A673 (cell line): ENCODE results near the gene COPS6. TPM values are rescaled to one million over a fixed set of nuclear protein-coding genes. Genes with fewer than 3 reads are reported as not detected.

Source experiments
- BruUV-seq: library from RNA; stranded (reverse); fragments of 400-500 nt; replicated peaks from 2 replicates; lab custom pipeline; 2021; lab: Mats Ljungman, UMichigan
- CTCF ChIA-PET: fragments of 300-600 bp; sonication (Branson Sonifier 250); formaldehyde crosslinking; loops from one replicate; lab custom pipeline; 2022; ENCODE audit warnings: antibody characterized with exemption; lab: Charles Lee
- POLR2A ChIA-PET: fragments of 300-600 bp; sonication (Branson Sonifier 250); formaldehyde crosslinking; loops from one replicate; lab custom pipeline; 2022; ENCODE audit warnings: antibody characterized with exemption; ENCODE audit not compliant: low non-redundant PET; lab: Charles Lee
- DNase-seq: peaks from one replicate; pipeline ENCODE4 v3.0.0-alpha.2; 2015; ENCODE audit warnings: low spot score
- H3K27ac ChIP-seq: fragments of 200-600 bp; sonication (generic); 2 replicates; pipeline ENCODE4 v1.5.1; 2016; ENCODE audit warnings: mixed run types, low read depth, mild to moderate bottlenecking, mixed read lengths, antibody characterized with exemption, low read length; ENCODE audit not compliant: poor library complexity, severe bottlenecking
- H3K27me3 ChIP-seq: fragments of 200-600 bp; sonication (generic); replicated peaks from 2 replicates; pipeline ENCODE4 v1.6.1; 2017; ENCODE audit warnings: mixed run types, low read depth, mild to moderate bottlenecking, mixed read lengths, antibody characterized with exemption, low read length; ENCODE audit not compliant: insufficient read depth, poor library complexity
- H3K36me3 ChIP-seq: fragments of 200-600 bp; sonication (generic); 2 replicates; pipeline ENCODE4 v1.6.1; 2016; ENCODE audit warnings: mixed run types, mild to moderate bottlenecking, mixed read lengths, antibody characterized with exemption, low read length; ENCODE audit not compliant: insufficient read depth, poor library complexity, severe bottlenecking
- H3K4me1 ChIP-seq: fragments of 200-600 bp; sonication (generic); 2 replicates; pipeline ENCODE4 v1.6.1; 2017; ENCODE audit warnings: mixed run types, mild to moderate bottlenecking, mixed read lengths, antibody characterized with exemption, low read length; ENCODE audit not compliant: insufficient read depth, poor library complexity, severe bottlenecking
- H3K4me3 ChIP-seq: fragments of 200-600 bp; sonication (generic); 2 replicates; pipeline ENCODE4 v1.5.1; 2016; ENCODE audit warnings: low read depth, mixed run types, mild to moderate bottlenecking, mixed read lengths, low read length; ENCODE audit not compliant: poor library complexity, severe bottlenecking
- H3K9me3 ChIP-seq: fragments of 200-600 bp; sonication (generic); 2 replicates; pipeline ENCODE4 v1.6.1; 2016; ENCODE audit warnings: mixed run types, low read depth, mild to moderate bottlenecking, mixed read lengths, antibody characterized with exemption, low read length; ENCODE audit not compliant: poor library complexity, severe bottlenecking
- CTCF ChIP-seq: fragments of 300-800, 200-600 bp; sonication (generic); conservative IDR thresholded peaks from 2 replicates; pipeline ENCODE4 v1.5.1; 2017; ENCODE audit warnings: low read depth, mild to moderate bottlenecking, antibody characterized with exemption, low read length, moderate library complexity, mixed read lengths
- EZH2 ChIP-seq: fragments of 200-600 bp; sonication (generic); IDR thresholded peaks from 2 replicates; pipeline ENCODE4 v1.6.1; 2017; ENCODE audit warnings: borderline replicate concordance, low read depth, mild to moderate bottlenecking, mixed read lengths, antibody characterized with exemption, low read length; ENCODE audit not compliant: poor library complexity, severe bottlenecking
- intact Hi-C: fragments of 100-400 bp; cut with micrococcal nuclease; formaldehyde crosslinking; loops from one replicate; pipeline ENCODE4 v1.10.0; 2022; ENCODE audit not compliant: unreplicated experiment
- total RNA-seq: library from RNA; stranded (reverse); gene quantifications from 2 replicates; pipeline ENCODE4 v1.2.3, GENCODE V29; 2021

Gene COPS6
- total RNA-seq, 1 experiment from 2014 or later: 166 TPM

GRCh38 chr7:100107890-100108289 lies 19.1 kb downstream of the COPS6 start:
- no peak for TF ChIP-seq EZH2
- TF ChIP-seq CTCF: no peak
- ChIA-PET POLR2A (no interaction called here), CTCF (no interaction called here)
- Histone ChIP-seq H3K9me3 (no peaks in the 10 kb centered on the region), H3K27ac (no peak overlapping the region), H3K4me1 (peaks cover under 1% of the 10 kb centered on the region), H3K36me3 (peaks cover 67% of the 10 kb centered on the region), H3K27me3 (no peaks in the 10 kb centered on the region), H3K4me3 (no peak overlapping the region)
- intact Hi-C loops: no loop called here
- no peak for DNase-seq
- no TSS peak for BruUV-seq

GRCh38 chr7:100109521-100110163 lies 20.9 kb downstream of the COPS6 start:
- no peak overlapping the region for H3K4me3 ChIP-seq
- peaks cover 66% of the 10 kb centered on the region for H3K36me3 ChIP-seq
- DNase-seq: no peak
- BruUV-seq: no TSS peak
- TF ChIP-seq EZH2: no peak
- 0 out of 2 replicates have a peak, but pooled peaks have one; percentile 19 for TF ChIP-seq CTCF
- no peaks in the 10 kb centered on the region for H3K27me3 ChIP-seq
- intact Hi-C loops: no loop called here
- ChIA-PET POLR2A (no interaction called here), CTCF (no interaction called here)
- no peak overlapping the region for H3K27ac ChIP-seq
- no peaks in the 10 kb centered on the region for H3K4me1 ChIP-seq
- H3K9me3 ChIP-seq: no peaks in the 10 kb centered on the region

GRCh38 chr7:100111156-100111555 lies 22.4 kb downstream of the COPS6 start:
- intact Hi-C loops: no loop called here
- H3K4me1 ChIP-seq: no peaks in the 10 kb centered on the region
- ChIA-PET CTCF (no interaction called here), POLR2A (no interaction called here)
- no peak overlapping the region for H3K4me3 ChIP-seq
- no peak overlapping the region for H3K27ac ChIP-seq
- H3K9me3 ChIP-seq: no peaks in the 10 kb centered on the region
- TF ChIP-seq CTCF: no peak
- no peak for TF ChIP-seq EZH2
- H3K36me3 ChIP-seq: peaks cover 56% of the 10 kb centered on the region
- H3K27me3 ChIP-seq: no peaks in the 10 kb centered on the region
- no peak for DNase-seq
- no TSS peak for BruUV-seq
